Measurements from ENCODE around the gene GPR42. TPM values are rescaled to one million over a fixed set of nuclear protein-coding genes. Genes with fewer than 3 reads are reported as not detected.
"Not testable (repeated sequence)": the region's sequence is repeated elsewhere in the genome, so short reads cannot be mapped to it uniquely, and the experiment has no call there.

The GPR42 gene
- total and polyA plus RNA-seq, 2 donors from 2014 or later: not detected

- Histone ChIP-seq H3K9ac (ENCODE audit: low read length in 3 of 3) (no peak overlapping the region), H3K9me3 (ENCODE audit: control insufficient read depth in 2 of 3, insufficient read depth in 1 of 3, low read length in 3 of 3) (no peaks in the 10 kb centered on the region), H3K4me1 (ENCODE audit: control insufficient read depth in 2 of 3, insufficient read depth in 2 of 3, low read depth in 1 of 3, low read length in 3 of 3) (no peaks in the 10 kb centered on the region), H3K36me3 (ENCODE audit: control insufficient read depth in 2 of 3, insufficient read depth in 3 of 3, low read length in 3 of 3) (no peaks in the 10 kb centered on the region), H3K4me3 (ENCODE audit: low read length in 3 of 3) (no peak overlapping the region), H3K27ac (ENCODE audit: low read depth in 2 of 2, low read length in 2 of 2) (no peak overlapping the region), H3K27me3 (ENCODE audit: control insufficient read depth, insufficient read depth, low read length) (no peaks in the 10 kb centered on the region)
- no peak for FAIRE-seq
- intact Hi-C loops (cut with DNase I): no loop called here
- TF ChIP-seq CTCF (IDR thresholded peaks at IDR 0.05; ENCODE audit: borderline replicate concordance, extremely low read depth, insufficient read depth): no peak
- DNase-seq: no peak
These were observed 5.6 kb upstream of the GPR42 start for GRCh38 chr19:35365303-35365702.

DNA sequence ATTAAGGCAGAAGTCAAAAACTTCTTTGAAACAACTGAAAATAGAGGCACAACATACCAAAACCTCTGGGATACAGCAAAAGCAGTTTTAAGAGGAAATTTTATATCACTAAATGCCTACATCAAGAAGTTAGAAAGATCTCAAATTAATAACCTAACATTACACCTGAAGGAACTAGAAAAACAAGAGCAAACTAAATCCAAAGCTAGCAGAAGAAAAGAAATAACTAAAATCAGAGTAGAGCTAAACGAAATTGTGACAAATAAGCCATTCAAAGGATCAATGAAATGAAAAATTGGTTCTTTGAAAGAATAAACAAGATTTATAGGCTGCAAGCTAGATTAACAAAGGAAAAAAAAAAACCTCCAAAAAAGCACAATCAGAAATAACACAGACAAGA, 2.5 kb upstream of the GPR42 start:
- TF ChIP-seq CTCF (IDR thresholded peaks at IDR 0.05; ENCODE audit: borderline replicate concordance, extremely low read depth, insufficient read depth): no peak
- no peak for FAIRE-seq

GRCh38 chr19:35369522-35369921, 1.3 kb upstream of the GPR42 start:
- H3K9ac ChIP-seq (ENCODE audit: low read length in 3 of 3): no peak overlapping the region
- H3K9me3 ChIP-seq (ENCODE audit: control insufficient read depth in 2 of 3, insufficient read depth in 1 of 3, low read length in 3 of 3): no peaks in the 10 kb centered on the region
- no peak overlapping the region for H3K4me3 ChIP-seq (ENCODE audit: low read length in 3 of 3)
- H3K36me3 ChIP-seq (ENCODE audit: control insufficient read depth in 2 of 3, insufficient read depth in 3 of 3, low read length in 3 of 3): no peaks in the 10 kb centered on the region
- no peak for TF ChIP-seq CTCF (IDR thresholded peaks at IDR 0.05; ENCODE audit: borderline replicate concordance, extremely low read depth, insufficient read depth)
- H3K4me1 ChIP-seq (ENCODE audit: control insufficient read depth in 2 of 3, insufficient read depth in 2 of 3, low read depth in 1 of 3, low read length in 3 of 3): no peaks in the 10 kb centered on the region
- FAIRE-seq (no peak), DNase-seq (no peak)
- no peaks in the 10 kb centered on the region for H3K27me3 ChIP-seq (ENCODE audit: control insufficient read depth, insufficient read depth, low read length)
- intact Hi-C loops (cut with DNase I): no loop called here
- no peak overlapping the region for H3K27ac ChIP-seq (ENCODE audit: low read depth in 2 of 2, low read length in 2 of 2)

More for the DNA sequence above, 2.5 kb upstream of the GPR42 start:
- DNase-seq: no peak
- Histone ChIP-seq H3K9ac (ENCODE audit: low read length in 3 of 3) (no peak overlapping the region), H3K4me1 (ENCODE audit: control insufficient read depth in 2 of 3, insufficient read depth in 2 of 3, low read depth in 1 of 3, low read length in 3 of 3) (no peaks in the 10 kb centered on the region), H3K27ac (ENCODE audit: low read depth in 2 of 2, low read length in 2 of 2) (no peak overlapping the region), H3K4me3 (ENCODE audit: low read length in 3 of 3) (no peak overlapping the region), H3K9me3 (ENCODE audit: control insufficient read depth in 2 of 3, insufficient read depth in 1 of 3, low read length in 3 of 3) (no peaks in the 10 kb centered on the region), H3K27me3 (ENCODE audit: control insufficient read depth, insufficient read depth, low read length) (no peaks in the 10 kb centered on the region), H3K36me3 (ENCODE audit: control insufficient read depth in 2 of 3, insufficient read depth in 3 of 3, low read length in 3 of 3) (no peaks in the 10 kb centered on the region)
- intact Hi-C loops (cut with DNase I): no loop called here

DNA sequence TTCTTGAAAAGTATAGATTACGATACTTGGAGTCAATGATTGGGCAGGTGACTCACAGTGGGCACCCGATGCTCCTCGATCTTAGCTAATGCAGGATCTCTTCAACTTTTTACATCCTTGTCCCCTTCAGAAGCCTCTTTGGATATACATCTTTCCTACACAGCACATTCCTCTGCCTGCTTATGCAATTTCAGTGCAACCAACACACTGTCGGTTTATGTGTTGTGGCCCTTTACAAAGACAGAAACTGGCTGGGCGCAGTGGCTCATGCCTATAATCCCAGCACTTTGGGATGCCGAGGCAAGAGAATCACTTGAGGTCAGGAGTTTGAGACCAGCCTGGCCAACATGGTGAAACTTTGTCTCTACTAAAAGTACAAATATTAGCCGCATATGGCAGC, 2.6 kb downstream of the GPR42 start:
- FAIRE-seq: no peak
- H3K4me1 ChIP-seq (ENCODE audit: control insufficient read depth in 2 of 3, insufficient read depth in 2 of 3, low read depth in 1 of 3, low read length in 3 of 3): no peaks in the 10 kb centered on the region
- no peak overlapping the region for H3K9ac ChIP-seq (ENCODE audit: low read length in 3 of 3)
- DNase-seq: no peak
- no peaks in the 10 kb centered on the region for H3K36me3 ChIP-seq (ENCODE audit: control insufficient read depth in 2 of 3, insufficient read depth in 3 of 3, low read length in 3 of 3)
- intact Hi-C loops (cut with DNase I): no loop called here
- H3K4me3 ChIP-seq (ENCODE audit: low read length in 3 of 3): no peak overlapping the region
- H3K9me3 ChIP-seq (ENCODE audit: control insufficient read depth in 2 of 3, insufficient read depth in 1 of 3, low read length in 3 of 3): no peaks in the 10 kb centered on the region
- no peak overlapping the region for H3K27ac ChIP-seq (ENCODE audit: low read depth in 2 of 2, low read length in 2 of 2)
- H3K27me3 ChIP-seq (ENCODE audit: control insufficient read depth, insufficient read depth, low read length): no peaks in the 10 kb centered on the region
- no peak for TF ChIP-seq CTCF (IDR thresholded peaks at IDR 0.05; ENCODE audit: borderline replicate concordance, extremely low read depth, insufficient read depth)

- FAIRE-seq; H3K27ac ChIP-seq (ENCODE audit: low read depth in 2 of 2, low read length in 2 of 2); H3K27me3 ChIP-seq (ENCODE audit: control insufficient read depth, insufficient read depth, low read length); H3K9me3 ChIP-seq (ENCODE audit: control insufficient read depth in 2 of 3, insufficient read depth in 1 of 3, low read length in 3 of 3); H3K36me3 ChIP-seq (ENCODE audit: control insufficient read depth in 2 of 3, insufficient read depth in 3 of 3, low read length in 3 of 3); H3K4me3 ChIP-seq (ENCODE audit: low read length in 3 of 3); H3K9ac ChIP-seq (ENCODE audit: low read length in 3 of 3); intact Hi-C loops (cut with DNase I); H3K4me1 ChIP-seq (ENCODE audit: control insufficient read depth in 2 of 3, insufficient read depth in 2 of 3, low read depth in 1 of 3, low read length in 3 of 3); DNase-seq: not testable (repeated sequence)
These were observed 3.2 kb downstream of the GPR42 start for GRCh38 chr19:35374031-35374430.

Measured in kidney (tissue), 14 donors.